OCI-LY3 (cell line): ENCODE data around the gene ST3GAL5.

ENCODE experiments used
- H2AFZ ChIP-seq: fragments of 200-600, 300-600 bp; shearing (Covaris generic); 2 replicates; pipeline ENCODE4 v1.6.0; 2014; ENCODE audit warnings: antibody characterized with exemption, low read depth, low read length
- H3K27ac ChIP-seq: fragments of 200-600, 300-600 bp; sonication (generic); 2 replicates; pipeline ENCODE4 v1.5.1; 2014; ENCODE audit warnings: mild to moderate bottlenecking, low read length, moderate library complexity, mixed read lengths
- H3K27me3 ChIP-seq: fragments of 200-600, 300-600 bp; sonication (generic); 2 replicates; pipeline ENCODE4 v1.6.1; 2014; ENCODE audit warnings: low read depth, low read length, mixed read lengths
- H3K36me3 ChIP-seq: fragments of 200-600, 300-600 bp; sonication (generic); replicated peaks from 2 replicates; pipeline ENCODE3; 2014; ENCODE audit warnings: low read depth, low read length, mixed read lengths
- H3K4me1 ChIP-seq: fragments of 300-600, 200-600 bp; sonication (generic); 2 replicates; pipeline ENCODE4 v1.6.1; 2014; ENCODE audit warnings: low read length, mixed read lengths
- H3K4me2 ChIP-seq: fragments of 200-600, 300-600 bp; sonication (generic); 2 replicates; pipeline ENCODE4 v1.6.1; 2014; ENCODE audit warnings: low read length, mixed read lengths
- H3K4me3 ChIP-seq: fragments of 300-600, 200-600 bp; sonication (generic); 2 replicates; pipeline ENCODE4 v1.5.1; 2014; ENCODE audit warnings: antibody characterized with exemption, mild to moderate bottlenecking, low read length, moderate library complexity
- H3K79me2 ChIP-seq: fragments of 300-600, 200-600 bp; shearing (Covaris generic); 2 replicates; pipeline ENCODE4 v1.6.1; 2014; ENCODE audit warnings: mild to moderate bottlenecking, low read length, mixed read lengths
- H3K9ac ChIP-seq: fragments of 300-600, 200-600 bp; shearing (Covaris generic); 2 replicates; pipeline ENCODE4 v1.6.0; 2014; ENCODE audit warnings: mild to moderate bottlenecking, low read length, moderate library complexity
- H3K9me3 ChIP-seq: fragments of 200-600, 300-600 bp; shearing (Covaris generic); 2 replicates; pipeline ENCODE4 v1.6.1; 2014; ENCODE audit warnings: low read length, mixed read lengths; ENCODE audit not compliant: insufficient read depth
- H4K20me1 ChIP-seq: fragments of 200-600, 300-600 bp; sonication (generic); 2 replicates; pipeline ENCODE4 v1.6.1; 2016; ENCODE audit warnings: low read length, mixed read lengths; ENCODE audit not compliant: insufficient read depth
- EZH2phosphoT487 ChIP-seq: fragments of 200-600 bp; shearing (Covaris generic); IDR thresholded peaks from 2 replicates; pipeline ENCODE4 v1.6.1; 2018; ENCODE audit warnings: antibody characterized with exemption, mixed run types, low read depth
- TF ChIP-seq, protein P1 (sequence below): fragments of 200-600, 300-600 bp; sonication (generic); IDR thresholded peaks from 2 replicates; pipeline ENCODE4 v1.5.1; 2014; ENCODE audit warnings: antibody characterized with exemption, low read length, low read depth

Gene ST3GAL5

DNA sequence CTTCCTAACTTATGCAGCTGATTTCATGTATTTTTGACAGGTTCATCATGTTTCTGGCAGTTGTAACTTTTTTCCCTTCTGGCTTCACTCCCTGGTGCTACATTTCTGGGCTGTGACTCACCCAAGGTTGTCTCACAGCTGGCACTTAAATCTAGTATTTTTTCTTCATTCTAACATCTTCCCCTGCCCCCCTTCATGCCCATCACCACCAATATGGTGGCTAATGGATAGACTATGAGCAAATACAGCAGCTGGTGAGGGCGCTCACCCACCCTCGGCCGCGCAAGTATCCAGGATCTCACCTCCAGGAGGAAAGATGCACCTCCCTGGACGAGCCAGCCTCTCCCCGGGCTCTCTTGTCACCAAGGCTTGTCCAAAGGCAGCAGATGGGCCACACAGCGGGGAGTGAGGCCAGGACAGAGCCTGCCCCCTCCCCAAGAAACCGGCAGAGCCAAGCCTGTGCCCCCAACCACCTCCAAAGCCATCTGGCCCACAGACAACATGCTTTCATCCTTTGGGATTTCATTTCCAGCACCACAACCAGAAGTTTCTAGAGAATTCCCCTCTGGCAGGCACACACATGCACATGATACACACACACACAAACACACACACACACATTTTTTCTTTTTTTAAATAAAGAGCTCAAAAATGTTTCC, 95.9 kb downstream of the ST3GAL5 start:
- Histone ChIP-seq H3K27ac (no peak overlapping the region), H2AFZ (no peak overlapping the region), H4K20me1 (no peaks in the 10 kb centered on the region), H3K4me2 (no peak overlapping the region), H3K36me3 (no peaks in the 10 kb centered on the region), H3K79me2 (no peaks in the 10 kb centered on the region), H3K27me3 (peaks cover 24% of the 10 kb centered on the region), H3K4me1 (no peaks in the 10 kb centered on the region), H3K9me3 (no peaks in the 10 kb centered on the region), H3K4me3 (no peak overlapping the region), H3K9ac (no peak overlapping the region)
- no peak for TF ChIP-seq EZH2phosphoT487
- TF ChIP-seq, protein P1, sequence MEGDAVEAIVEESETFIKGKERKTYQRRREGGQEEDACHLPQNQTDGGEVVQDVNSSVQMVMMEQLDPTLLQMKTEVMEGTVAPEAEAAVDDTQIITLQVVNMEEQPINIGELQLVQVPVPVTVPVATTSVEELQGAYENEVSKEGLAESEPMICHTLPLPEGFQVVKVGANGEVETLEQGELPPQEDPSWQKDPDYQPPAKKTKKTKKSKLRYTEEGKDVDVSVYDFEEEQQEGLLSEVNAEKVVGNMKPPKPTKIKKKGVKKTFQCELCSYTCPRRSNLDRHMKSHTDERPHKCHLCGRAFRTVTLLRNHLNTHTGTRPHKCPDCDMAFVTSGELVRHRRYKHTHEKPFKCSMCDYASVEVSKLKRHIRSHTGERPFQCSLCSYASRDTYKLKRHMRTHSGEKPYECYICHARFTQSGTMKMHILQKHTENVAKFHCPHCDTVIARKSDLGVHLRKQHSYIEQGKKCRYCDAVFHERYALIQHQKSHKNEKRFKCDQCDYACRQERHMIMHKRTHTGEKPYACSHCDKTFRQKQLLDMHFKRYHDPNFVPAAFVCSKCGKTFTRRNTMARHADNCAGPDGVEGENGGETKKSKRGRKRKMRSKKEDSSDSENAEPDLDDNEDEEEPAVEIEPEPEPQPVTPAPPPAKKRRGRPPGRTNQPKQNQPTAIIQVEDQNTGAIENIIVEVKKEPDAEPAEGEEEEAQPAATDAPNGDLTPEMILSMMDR = no peak

DNA sequence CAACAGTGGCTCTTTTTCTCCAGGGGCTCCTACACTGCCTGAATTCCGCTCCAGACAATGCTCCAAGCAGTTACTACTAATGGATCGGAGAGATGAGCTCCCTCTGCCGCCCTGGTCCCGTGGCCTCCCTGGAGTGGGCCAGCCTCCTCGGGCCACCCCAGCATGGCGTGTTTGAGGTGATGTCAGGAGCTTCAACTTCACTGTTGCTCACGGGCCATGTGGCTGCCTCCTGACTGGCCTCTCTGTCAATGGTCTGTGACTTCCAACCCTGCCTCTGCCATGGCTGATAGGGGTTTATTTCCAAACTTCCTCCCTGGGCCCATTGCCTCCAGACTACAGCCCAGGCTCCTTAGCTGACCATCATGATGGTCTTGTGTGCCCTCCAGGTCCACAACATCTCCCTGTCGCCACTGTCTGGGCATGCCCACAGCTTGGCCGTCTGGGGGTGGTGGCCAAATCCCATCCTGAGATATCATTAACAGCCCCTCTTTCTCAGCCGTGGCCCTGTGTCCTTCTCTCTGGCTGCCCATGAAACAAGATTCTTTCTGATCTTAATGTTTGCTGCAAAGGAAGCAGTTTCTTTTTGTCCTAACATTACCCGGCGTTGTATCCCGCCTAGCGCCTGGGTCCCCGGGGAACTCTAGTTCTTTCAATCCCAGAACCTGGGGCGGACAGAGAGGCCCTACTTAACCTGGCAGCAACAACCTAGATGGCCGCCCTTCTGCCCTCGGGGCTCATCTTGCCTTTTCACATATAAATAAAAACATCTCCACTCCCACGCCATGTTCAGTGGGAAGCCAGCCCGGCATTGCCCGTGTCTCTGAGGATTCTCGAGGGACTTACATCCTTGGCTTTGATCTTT, 96.9 kb downstream of the ST3GAL5 start:
- Histone ChIP-seq H3K27ac (no peak overlapping the region), H3K4me1 (no peaks in the 10 kb centered on the region), H4K20me1 (no peaks in the 10 kb centered on the region), H2AFZ (no peak overlapping the region), H3K27me3 (peaks cover 23% of the 10 kb centered on the region), H3K4me2 (no peak overlapping the region), H3K9ac (no peak overlapping the region), H3K4me3 (no peak overlapping the region), H3K36me3 (no peaks in the 10 kb centered on the region), H3K9me3 (no peaks in the 10 kb centered on the region), H3K79me2 (no peaks in the 10 kb centered on the region)
- TF ChIP-seq EZH2phosphoT487 = no peak
- TF ChIP-seq, protein P1 = no peak

DNA sequence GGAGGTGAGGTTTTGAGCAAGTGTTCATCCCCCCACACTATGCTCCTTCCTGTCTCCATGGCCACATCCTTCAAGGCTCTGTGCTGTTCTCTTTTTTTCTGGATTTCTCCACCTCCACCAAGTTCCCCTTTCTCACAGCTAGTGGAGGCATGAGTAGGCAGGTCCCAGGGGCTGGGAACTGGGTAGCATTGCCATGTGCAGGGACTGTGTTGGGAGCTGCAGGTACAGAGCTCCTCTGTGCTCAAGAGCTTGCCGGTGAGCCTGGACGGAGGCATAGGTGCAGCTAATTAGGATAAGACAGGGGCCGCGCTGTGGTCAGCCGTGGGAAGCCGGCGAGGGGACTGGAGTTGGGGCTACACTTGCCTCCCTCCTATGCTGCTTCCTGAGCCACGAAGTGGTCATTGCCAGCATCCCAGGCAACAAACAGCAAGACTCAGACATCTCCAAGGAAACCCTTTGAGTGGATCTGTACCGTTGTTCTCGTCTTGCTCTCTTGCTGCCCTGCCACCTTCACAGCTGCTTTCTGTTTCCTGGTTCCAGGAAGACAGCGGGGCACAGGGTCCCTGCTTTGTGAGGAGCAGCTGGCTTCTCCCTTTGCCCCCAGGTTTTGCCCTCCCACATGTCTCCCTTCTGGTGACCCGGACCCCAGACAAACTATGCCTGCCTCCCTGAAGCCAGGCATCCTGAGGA, 98.1 kb downstream of the ST3GAL5 start:
- TF ChIP-seq, protein P1 = no peak
- TF ChIP-seq EZH2phosphoT487 = no peak
- Histone ChIP-seq H4K20me1 (no peaks in the 10 kb centered on the region), H3K27ac (no peak overlapping the region), H3K4me2 (no peak overlapping the region), H3K9ac (no peak overlapping the region), H3K36me3 (no peaks in the 10 kb centered on the region), H3K79me2 (no peaks in the 10 kb centered on the region), H2AFZ (no peak overlapping the region), H3K4me1 (no peaks in the 10 kb centered on the region), H3K4me3 (no peak overlapping the region), H3K27me3 (peaks cover 23% of the 10 kb centered on the region), H3K9me3 (no peaks in the 10 kb centered on the region)

DNA sequence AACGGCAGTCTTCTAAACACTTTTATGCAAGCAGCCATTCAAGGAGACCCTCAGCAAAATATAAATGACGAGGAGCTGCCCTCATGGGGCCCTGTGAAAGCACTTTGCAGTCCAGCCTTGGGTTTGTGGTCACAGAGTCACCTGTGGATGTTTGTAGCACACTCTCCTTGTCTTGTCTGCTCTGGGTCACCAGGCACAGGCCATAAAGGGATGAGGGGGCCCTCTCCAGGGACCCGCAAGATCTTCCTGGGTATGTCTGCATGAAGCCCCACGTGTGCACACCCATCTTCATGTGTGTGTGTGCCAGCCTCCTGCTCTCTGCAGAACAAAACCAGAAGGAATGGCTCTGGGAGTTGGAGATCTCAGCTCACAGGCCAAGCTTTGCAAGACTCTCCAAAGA, 98.8 kb downstream of the ST3GAL5 start:
- H2AFZ ChIP-seq = no peak overlapping the region
- H3K9me3 ChIP-seq = no peaks in the 10 kb centered on the region
- no peak overlapping the region for H3K27ac ChIP-seq
- H3K79me2 ChIP-seq = no peaks in the 10 kb centered on the region
- H4K20me1 ChIP-seq = no peaks in the 10 kb centered on the region
- no peak overlapping the region for H3K4me3 ChIP-seq
- no peaks in the 10 kb centered on the region for H3K36me3 ChIP-seq
- H3K9ac ChIP-seq = no peak overlapping the region
- TF ChIP-seq, protein P1 = no peak
- no peak for TF ChIP-seq EZH2phosphoT487
- H3K4me2 ChIP-seq = no peak overlapping the region
- H3K27me3 ChIP-seq = peaks cover 23% of the 10 kb centered on the region
- no peaks in the 10 kb centered on the region for H3K4me1 ChIP-seq
